HepG2 (cell line): ENCODE results near the gene ANKDD1A. TPM values are rescaled to one million over a fixed set of nuclear protein-coding genes. Genes with fewer than 3 reads are reported as not detected.

ENCODE experiments used
- ASH2L ChIP-seq: fragments of 300-600, 200-600 bp; sonication (generic); IDR thresholded peaks from 2 replicates; pipeline ENCODE4 v1.7.0; 2017; ENCODE audit warnings: low read depth, mild to moderate bottlenecking, moderate library complexity, mixed read lengths, low read length; ENCODE audit not compliant: insufficient read length
- CBX2 ChIP-seq, 2 experiments: fragments of 200-600 bp in 1 of 2; sonication (generic); formaldehyde crosslinking in 1 of 2; IDR thresholded peaks; 2 replicates each; pipeline versions ENCODE4 v1.7.0 to v1.8.1; 2018 to 2022; ENCODE audit warnings: low read depth in 2 of 2, low read length in 1 of 2, mild to moderate bottlenecking in 1 of 2, missing genetic modification reagents in 1 of 2
- DBP ChIP-seq: sonication (generic); formaldehyde crosslinking; IDR thresholded peaks from 2 replicates; pipeline ENCODE4 v1.4.0; 2020; ENCODE audit warnings: missing genetic modification reagents; ENCODE audit errors: not compliant biosample characterization
- ELF1 ChIP-seq: sonication (generic); formaldehyde crosslinking; IDR thresholded peaks from 2 replicates; pipeline ENCODE4 v1.4.0; 2020; ENCODE audit warnings: missing genetic modification reagents
- FOXP4 ChIP-seq: sonication (generic); formaldehyde crosslinking; IDR thresholded peaks from 2 replicates; pipeline ENCODE4 v1.4.0; 2020; ENCODE audit warnings: missing genetic modification reagents
- KAT8 ChIP-seq: IDR thresholded peaks from 2 replicates; pipeline ENCODE4 v1.6.1; 2016; ENCODE audit warnings: missing genetic modification reagents, missing compliant biosample characterization
- KDM2A ChIP-seq: sonication (generic); formaldehyde crosslinking; IDR thresholded peaks from 2 replicates; pipeline ENCODE4 v1.4.0; 2020; ENCODE audit warnings: low read depth, missing genetic modification reagents, borderline replicate concordance
- KMT2B ChIP-seq: IDR thresholded peaks from 2 replicates; pipeline ENCODE4 v1.6.1; 2016; ENCODE audit warnings: missing genetic modification reagents, missing compliant biosample characterization
- MAX ChIP-seq: IDR thresholded peaks from 2 replicates; pipeline ENCODE4 v1.6.1; 2012; ENCODE audit warnings: inconsistent platforms
- NFYB ChIP-seq: sonication (generic); formaldehyde crosslinking; IDR thresholded peaks from 2 replicates; pipeline ENCODE4 v1.4.0; 2020; ENCODE audit warnings: missing genetic modification reagents
- PLSCR1 ChIP-seq: sonication (generic); formaldehyde crosslinking; IDR thresholded peaks from 2 replicates; pipeline ENCODE4 v1.5.0; 2020; ENCODE audit warnings: missing genetic modification reagents, mild to moderate bottlenecking, borderline replicate concordance
- SP1 ChIP-seq, 2 experiments: fragments of 450-650 bp in 1 of 2; sonication (generic) in 1 of 2; formaldehyde crosslinking in 1 of 2; IDR thresholded peaks; 2 replicates each; pipeline versions ENCODE4 v1.4.0 to v1.6.1; 2016 to 2020; ENCODE audit warnings: missing genetic modification reagents in 1 of 2
- ZNF280D ChIP-seq: sonication (generic); formaldehyde crosslinking; IDR thresholded peaks from 2 replicates; pipeline ENCODE4 v1.5.1; 2020; ENCODE audit warnings: mild to moderate bottlenecking, missing genetic modification reagents
- ZNF768 ChIP-seq: sonication (generic); formaldehyde crosslinking; IDR thresholded peaks from 2 replicates; pipeline ENCODE4 v1.4.0; 2020; ENCODE audit warnings: missing genetic modification reagents
- ZSCAN5A ChIP-seq: sonication (generic); formaldehyde crosslinking; IDR thresholded peaks from 2 replicates; pipeline ENCODE4 v1.8.0; 2022; ENCODE audit warnings: mild to moderate bottlenecking, missing genetic modification reagents, borderline replicate concordance
- polyA plus RNA-seq, 8 experiments: library from polyadenylated mRNA; depleted of rRNA in 3 of 8; stranded (reverse) in 7 of 8; unstranded in 1 of 8; fragments of >200 nt; fragmentation: Illumina TruSeq in 4 of 8; extraction: Trizol in 4 of 8; gene quantifications; 2 replicates each; pipeline versions ENCODE4 v1.2.1 to v1.2.3, GENCODE V29; 2011 to 2016; ENCODE audit warnings: low read depth in 4 of 8, missing spikeins in 1 of 8, mixed read lengths in 1 of 8; ENCODE audit not compliant: insufficient read depth in 1 of 8
- total RNA-seq, 5 experiments: library from RNA; depleted of rRNA; stranded (reverse); fragments of >200 nt; fragmentation: Illumina TruSeq; extraction: Trizol; gene quantifications; 2 replicates each; pipeline ENCODE4 v1.2.3, GENCODE V29; 2016; ENCODE audit warnings: low read depth in 1 of 5

Gene ANKDD1A
- total and polyA plus RNA-seq, 2 of the 13 experiments (the other 11 are each of a cell fraction or from before 2014, with no cell fraction given): 0.11 to 0.48 TPM

- TF ChIP-seq FOXP4 (CRISPR knock-in tag) (no peak), KDM2A (CRISPR knock-in tag) (peak; percentile 45; the same call in 1 of the 2 replicates), NFYB (CRISPR knock-in tag) (no peak), ELF1 (peak; percentile 91), ASH2L (peak; percentile 80), KMT2B (CRISPR knock-in tag) (peak; percentile 7; the same call in 1 of the 2 replicates), ZNF768 (CRISPR knock-in tag) (peak; percentile 46; the same call in 1 of the 2 replicates), ZSCAN5A (CRISPR knock-in tag) (no peak), PLSCR1 (CRISPR knock-in tag) (no peak), ZNF280D (CRISPR knock-in tag) (no peak), MAX (peak; percentile 71; the same call in 1 of the 2 replicates), CBX2 (IDR thresholded peaks at IDR 0.05; ENCODE audit: low read depth, low read length) (no peak), CBX2 (CRISPR knock-in tag; IDR thresholded peaks at IDR 0.05; ENCODE audit: low read depth) (no peak), DBP (CRISPR knock-in tag) (peak; percentile 69), KAT8 (peak; percentile 24; the same call in 1 of the 2 replicates), SP1 (IDR thresholded peaks at IDR 0.05) (no peak), SP1 (CRISPR knock-in tag; IDR thresholded peaks at IDR 0.05) (peak; percentile 86)
These were observed 77.9 kb downstream of the ANKDD1A start, which contains the start of gene SPG21 (continued) for GRCh38 chr15:64989416-64990167.
